Activated CD8-positive, alpha-beta T cell treated with anti-CD3 and anti-CD28 coated beads for 36 hours (primary cell): ENCODE data around the gene RNF217. TPM values are rescaled to one million over a fixed set of nuclear protein-coding genes. Genes with fewer than 3 reads are reported as not detected.
A peak's percentile ranks its signal among the peaks of the same experiment; 100 is the strongest.

Experiments
- ATAC-seq: fragments of 200-7000 bp; cut with Tn5 transposase; one replicate; pipeline ENCODE4 v1.10.0; 2021; ENCODE audit warnings: mild to moderate bottlenecking, moderate library complexity
- CTCF ChIA-PET: fragments of 350-600 bp; sonication (Branson Sonifier 250); formaldehyde crosslinking; loops from one replicate; lab custom pipeline; 2021; ENCODE audit warnings: antibody characterized with exemption; lab: Charles Lee
- POLR2A ChIA-PET: fragments of 350-600 bp; sonication (Branson Sonifier 250); formaldehyde crosslinking; loops from one replicate; lab custom pipeline; 2021; ENCODE audit warnings: antibody characterized with exemption; lab: Charles Lee
- DNase-seq: peaks from one replicate; pipeline ENCODE4 v3.0.0-alpha.2; 2020
- H3K27ac Mint-ChIP-seq: one replicate; pipeline ENCODE4 v1.8.0; 2021; ENCODE audit warnings: mild to moderate bottlenecking, mixed read lengths
- H3K27me3 Mint-ChIP-seq: one replicate; pipeline ENCODE4 v1.8.0; 2021; ENCODE audit warnings: mixed read lengths
- H3K36me3 Mint-ChIP-seq: one replicate; pipeline ENCODE4 v1.8.0; 2021; ENCODE audit warnings: low read depth, mixed read lengths
- H3K4me1 Mint-ChIP-seq: one replicate; pipeline ENCODE4 v1.8.0; 2021; ENCODE audit warnings: low read depth, mixed read lengths
- H3K4me3 Mint-ChIP-seq: one replicate; pipeline ENCODE4 v1.8.0; 2021; ENCODE audit warnings: mild to moderate bottlenecking, moderate library complexity, mixed read lengths
- H3K9me3 Mint-ChIP-seq: one replicate; pipeline ENCODE4 v1.8.0; 2021; ENCODE audit warnings: mixed read lengths
- CTCF ChIP-seq: fragments of 200-600 bp; IDR thresholded peaks from one replicate; pipeline ENCODE4 v1.8.0; 2022; ENCODE audit warnings: antibody characterized with exemption, mild to moderate bottlenecking
- intact Hi-C: fragments of 100-400 bp; cut with micrococcal nuclease; formaldehyde crosslinking; loops from one replicate; pipeline ENCODE4 v1.10.0; 2022
- total RNA-seq, 2 experiments: library from RNA; stranded (reverse); gene quantifications; one replicate each; pipeline ENCODE4 v1.2.3, GENCODE V29; 2021

RNF217 gene
- total RNA-seq, 2 experiments from 2014 or later, result 0.07 to 0.09 TPM

DNA sequence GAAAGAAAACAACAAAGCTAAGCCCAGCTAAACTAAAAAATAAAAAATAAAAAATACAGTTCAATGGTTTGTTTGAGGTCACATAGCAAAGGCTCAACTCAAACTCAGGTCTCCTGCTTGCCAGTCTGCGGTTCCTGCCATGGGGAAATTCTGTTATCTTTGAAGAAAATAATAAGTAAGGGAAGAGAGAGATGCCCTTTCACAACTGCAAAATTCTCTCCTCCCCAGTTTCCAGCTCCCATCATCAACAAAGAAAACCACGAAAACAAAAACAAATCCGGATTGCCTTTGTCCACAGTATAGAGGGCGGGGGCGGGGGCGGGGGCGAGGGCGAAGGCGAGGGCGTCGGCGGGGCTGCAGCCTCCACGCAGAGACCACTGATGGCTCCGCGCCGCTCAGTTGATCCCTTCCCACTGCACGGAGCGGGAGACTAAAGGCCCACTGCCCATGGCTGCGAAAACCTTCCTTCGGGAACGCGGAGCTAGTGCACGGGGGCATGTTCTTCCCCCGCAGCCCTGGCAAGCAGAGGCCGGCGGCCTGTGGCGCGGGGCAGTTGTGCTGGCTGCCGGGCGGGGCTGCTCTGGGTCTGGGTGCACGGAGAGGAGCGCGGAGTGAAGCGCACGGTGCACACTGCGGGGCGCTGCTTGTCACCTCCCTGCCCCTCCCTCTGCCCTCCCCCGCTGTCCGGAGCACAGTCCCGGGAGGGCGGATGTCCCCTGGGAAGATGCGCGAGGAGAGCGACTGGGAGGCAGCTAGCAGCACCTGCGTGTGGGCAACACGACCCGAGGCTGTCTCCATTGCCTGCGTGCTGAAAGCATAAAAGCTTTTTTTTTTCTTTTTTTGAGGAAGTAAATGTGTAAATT, 137.2 kb downstream of the RNF217 start:
- peak; percentile 27 for DNase-seq
- TF ChIP-seq CTCF, result no peak
- no peaks in the 10 kb centered on the region for H3K4me1 Mint-ChIP-seq

DNA sequence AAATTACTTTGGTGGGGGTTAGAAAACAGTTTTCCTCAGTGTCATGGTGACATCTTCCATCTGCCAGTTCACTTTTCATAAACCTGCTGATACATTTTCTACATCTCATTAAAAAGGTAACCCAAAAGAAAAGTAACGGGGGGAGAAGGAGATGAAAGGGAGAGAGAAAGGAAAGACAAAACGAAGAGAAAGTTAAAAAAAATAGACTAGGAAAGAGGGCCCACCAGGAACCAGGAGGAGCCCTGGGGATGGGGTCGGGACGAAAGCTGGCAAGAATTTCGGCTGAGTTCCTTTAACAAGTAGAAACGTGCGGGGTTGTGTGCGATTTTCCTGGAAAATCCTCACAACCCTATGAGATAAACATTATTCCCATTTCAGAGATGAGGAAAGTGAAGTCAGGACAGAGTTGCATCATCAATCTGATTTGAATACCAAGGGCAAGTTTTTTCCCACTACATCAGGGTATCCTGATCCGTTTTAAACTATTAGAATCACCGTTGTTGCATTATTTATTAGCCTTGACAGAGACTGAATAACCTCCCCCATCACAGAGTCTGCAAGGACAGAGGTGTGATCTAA, 137.9 kb downstream of the RNF217 start:
- POLR2A ChIA-PET, result no interaction called here
- H3K36me3 Mint-ChIP-seq, result no peaks in the 10 kb centered on the region
- ATAC-seq (no peak), DNase-seq (no peak)
- intact Hi-C loops, result no loop called here
- peak overlapping the region; percentile 24 for H3K4me3 Mint-ChIP-seq
- H3K27me3 Mint-ChIP-seq, result peaks cover 19% of the 10 kb centered on the region
- no peaks in the 10 kb centered on the region for H3K9me3 Mint-ChIP-seq
- no peaks in the 10 kb centered on the region for H3K4me1 Mint-ChIP-seq
- H3K27ac Mint-ChIP-seq, result no peak overlapping the region
- CTCF ChIA-PET, result interaction anchor here (2.0 kb wide), 1 partner anchor 14 kb away, joined by 5 read pairs; no protein-coding TSS in a partner anchor
- no peak for TF ChIP-seq CTCF

More for the DNA sequence above, 137.2 kb downstream of the RNF217 start:
- ChIA-PET CTCF (interaction anchor here (2.0 kb wide), 1 partner anchor 15 kb away, joined by 5 read pairs; no protein-coding TSS in a partner anchor), POLR2A (no interaction called here)
- H3K9me3 Mint-ChIP-seq, result no peaks in the 10 kb centered on the region
- peak overlapping the region; percentile 24 for H3K4me3 Mint-ChIP-seq
- intact Hi-C loops, result no loop called here
- H3K27ac Mint-ChIP-seq, result no peak overlapping the region
- no peaks in the 10 kb centered on the region for H3K36me3 Mint-ChIP-seq
- H3K27me3 Mint-ChIP-seq, result peaks cover 19% of the 10 kb centered on the region
- ATAC-seq, result peak; percentile 74

GRCh38 chr6:125101128-125101527, 138.9 kb downstream of the RNF217 start:
- DNase-seq (no peak), ATAC-seq (no peak)
- Mint-ChIP-seq H3K4me1 (no peaks in the 10 kb centered on the region), H3K27ac (no peak overlapping the region), H3K36me3 (no peaks in the 10 kb centered on the region), H3K9me3 (no peaks in the 10 kb centered on the region), H3K4me3 (no peak overlapping the region), H3K27me3 (peaks cover 19% of the 10 kb centered on the region)
- ChIA-PET POLR2A (no interaction called here), CTCF (no interaction called here)
- no peak for TF ChIP-seq CTCF
- intact Hi-C loops, result no loop called here

GRCh38 chr6:125101631-125102030, 139.4 kb downstream of the RNF217 start:
- no peak overlapping the region for H3K27ac Mint-ChIP-seq
- no peak overlapping the region for H3K4me3 Mint-ChIP-seq
- no peaks in the 10 kb centered on the region for H3K36me3 Mint-ChIP-seq
- H3K27me3 Mint-ChIP-seq, result peaks cover 18% of the 10 kb centered on the region
- DNase-seq (no peak), ATAC-seq (no peak)
- ChIA-PET POLR2A (no interaction called here), CTCF (interaction anchor here (1.1 kb wide), 1 partner anchor 12 kb away, joined by 3 read pairs; no protein-coding TSS in a partner anchor)
- intact Hi-C loops, result no loop called here
- no peaks in the 10 kb centered on the region for H3K4me1 Mint-ChIP-seq
- TF ChIP-seq CTCF, result no peak
- H3K9me3 Mint-ChIP-seq, result no peaks in the 10 kb centered on the region

DNA sequence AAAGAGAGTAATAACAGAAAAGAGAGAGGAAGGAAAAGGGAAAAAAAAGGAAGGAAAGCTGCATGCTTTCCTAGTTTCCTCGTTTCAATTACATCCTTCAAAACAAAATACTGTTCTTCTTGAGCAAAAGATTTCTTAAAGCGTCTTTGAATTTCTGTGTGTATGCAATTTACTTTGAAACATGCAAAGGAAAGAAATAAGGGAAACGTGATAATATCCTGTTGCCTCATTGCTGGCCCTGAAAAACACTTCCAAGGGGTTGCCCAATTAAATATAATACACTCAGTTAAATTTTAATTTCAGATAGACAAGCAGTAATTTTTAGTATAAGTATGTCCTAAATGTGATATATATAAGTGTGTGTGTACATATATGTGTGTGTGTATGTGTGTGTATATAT, 140.2 kb downstream of the RNF217 start:
- Mint-ChIP-seq H3K4me3 (no peak overlapping the region), H3K27ac (no peak overlapping the region), H3K27me3 (peaks cover 13% of the 10 kb centered on the region), H3K4me1 (no peaks in the 10 kb centered on the region), H3K36me3 (no peaks in the 10 kb centered on the region), H3K9me3 (no peaks in the 10 kb centered on the region)
- ChIA-PET CTCF (interaction anchor here (1.1 kb wide), 1 partner anchor 12 kb away, joined by 3 read pairs; no protein-coding TSS in a partner anchor), POLR2A (no interaction called here)
- DNase-seq, result no peak
- no peak for ATAC-seq
- intact Hi-C loops, result no loop called here
- no peak for TF ChIP-seq CTCF
